Nephron (organoid): ENCODE measurements around the gene ZNF185.

Experiments
- H3K27ac Mint-ChIP-seq, 3 experiments: 2 replicates each; pipeline ENCODE4 v1.8.0; 2020; ENCODE audit warnings: mixed read lengths in 3 of 3, mild to moderate bottlenecking in 2 of 3, moderate library complexity in 1 of 3
- H3K27me3 Mint-ChIP-seq: 2 replicates; pipeline ENCODE4 v1.8.0; 2021; ENCODE audit warnings: low read depth, mild to moderate bottlenecking, moderate library complexity, mixed read lengths
- H3K36me3 Mint-ChIP-seq: 2 replicates; pipeline ENCODE4 v1.8.0; 2020; ENCODE audit warnings: low read depth, mixed read lengths
- H3K4me1 Mint-ChIP-seq: 2 replicates; pipeline ENCODE4 v1.8.0; 2020; ENCODE audit warnings: mixed read lengths
- H3K4me3 Mint-ChIP-seq, 3 experiments: 2 replicates each; pipeline ENCODE4 v1.8.0; 2020; ENCODE audit warnings: mild to moderate bottlenecking in 3 of 3, mixed read lengths in 3 of 3, moderate library complexity in 2 of 3
- H3K9me3 Mint-ChIP-seq: 2 replicates; pipeline ENCODE4 v1.8.0; 2020; ENCODE audit warnings: mixed read lengths
- TF ChIP-seq, protein P1 (sequence below), 3 experiments: fragments of 200-600 bp; sonication (generic); IDR thresholded peaks; one replicate each; pipeline ENCODE4 v1.5.0; 2021; ENCODE audit warnings: antibody characterized with exemption in 3 of 3; ENCODE audit not compliant: unreplicated experiment in 3 of 3

The ZNF185 gene

DNA sequence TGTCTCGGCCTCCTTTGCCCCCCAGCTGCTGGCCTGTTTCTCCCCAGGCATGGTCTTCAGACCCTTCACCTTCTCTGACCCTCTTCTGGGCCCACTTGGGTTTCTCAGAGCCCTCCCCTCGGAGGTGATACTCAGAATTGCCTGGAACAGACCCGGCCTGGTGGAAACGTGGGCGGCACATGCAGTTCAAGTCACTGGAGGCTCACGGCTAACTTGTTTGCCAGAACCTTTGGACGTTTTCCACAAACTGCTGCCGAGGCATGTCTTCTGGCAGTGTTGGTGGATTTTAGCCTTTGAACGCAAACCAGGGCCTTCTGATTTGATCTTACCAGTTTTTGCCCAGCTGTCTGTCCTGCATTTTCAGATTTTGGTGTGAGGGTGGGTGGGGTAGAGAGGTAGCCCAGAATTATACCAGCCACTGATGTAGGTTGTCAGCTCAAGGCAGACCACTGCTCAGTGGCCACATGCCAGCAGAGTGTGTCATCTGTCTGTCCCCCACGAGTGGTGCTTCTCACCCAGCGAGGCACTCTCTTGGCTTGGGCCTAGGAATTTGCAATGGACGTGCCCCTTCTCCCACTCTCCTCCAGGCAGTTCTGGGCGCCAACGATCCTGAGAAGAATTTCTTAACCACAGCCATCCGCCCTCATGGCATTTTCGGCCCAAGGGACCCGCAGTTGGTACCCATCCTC, 32.5 kb upstream of the ZNF185 start:
- H3K4me3 Mint-ChIP-seq, result no peak overlapping the region
- H3K36me3 Mint-ChIP-seq, result peaks cover 60% of the 10 kb centered on the region
- H3K9me3 Mint-ChIP-seq, result peaks cover 20% of the 10 kb centered on the region
- H3K4me1 Mint-ChIP-seq, result no peaks in the 10 kb centered on the region
- TF ChIP-seq, protein P1, sequence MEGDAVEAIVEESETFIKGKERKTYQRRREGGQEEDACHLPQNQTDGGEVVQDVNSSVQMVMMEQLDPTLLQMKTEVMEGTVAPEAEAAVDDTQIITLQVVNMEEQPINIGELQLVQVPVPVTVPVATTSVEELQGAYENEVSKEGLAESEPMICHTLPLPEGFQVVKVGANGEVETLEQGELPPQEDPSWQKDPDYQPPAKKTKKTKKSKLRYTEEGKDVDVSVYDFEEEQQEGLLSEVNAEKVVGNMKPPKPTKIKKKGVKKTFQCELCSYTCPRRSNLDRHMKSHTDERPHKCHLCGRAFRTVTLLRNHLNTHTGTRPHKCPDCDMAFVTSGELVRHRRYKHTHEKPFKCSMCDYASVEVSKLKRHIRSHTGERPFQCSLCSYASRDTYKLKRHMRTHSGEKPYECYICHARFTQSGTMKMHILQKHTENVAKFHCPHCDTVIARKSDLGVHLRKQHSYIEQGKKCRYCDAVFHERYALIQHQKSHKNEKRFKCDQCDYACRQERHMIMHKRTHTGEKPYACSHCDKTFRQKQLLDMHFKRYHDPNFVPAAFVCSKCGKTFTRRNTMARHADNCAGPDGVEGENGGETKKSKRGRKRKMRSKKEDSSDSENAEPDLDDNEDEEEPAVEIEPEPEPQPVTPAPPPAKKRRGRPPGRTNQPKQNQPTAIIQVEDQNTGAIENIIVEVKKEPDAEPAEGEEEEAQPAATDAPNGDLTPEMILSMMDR (IDR thresholded peaks at IDR 0.05; ENCODE audit: unreplicated experiment in 3 of 3), result no peak
- no peaks in the 10 kb centered on the region for H3K27me3 Mint-ChIP-seq
- H3K27ac Mint-ChIP-seq, result no peak overlapping the region

DNA sequence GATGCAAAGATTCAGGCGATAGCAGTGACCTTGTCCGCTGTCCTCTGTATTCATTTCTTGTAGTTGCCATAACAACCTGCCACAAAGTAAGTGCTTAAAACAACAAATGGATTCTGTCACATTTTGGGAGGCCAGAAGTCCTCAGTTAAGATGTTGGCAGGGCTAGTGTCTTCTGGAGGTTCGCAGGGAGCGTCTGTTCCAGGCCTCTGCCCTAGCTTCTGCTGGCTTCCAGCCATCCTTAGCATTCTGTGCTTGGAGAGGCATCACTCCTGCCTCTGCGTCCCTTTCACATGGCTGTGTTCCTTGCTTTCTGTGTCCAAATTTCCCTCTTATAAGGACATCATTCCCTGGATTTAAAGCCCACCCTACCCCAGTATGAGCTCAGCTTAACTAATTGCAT, 31.5 kb upstream of the ZNF185 start:
- Mint-ChIP-seq H3K4me1 (no peaks in the 10 kb centered on the region), H3K9me3 (peaks cover 17% of the 10 kb centered on the region), H3K4me3 (no peak overlapping the region), H3K36me3 (peaks cover 60% of the 10 kb centered on the region), H3K27ac (no peak overlapping the region), H3K27me3 (no peaks in the 10 kb centered on the region)
- TF ChIP-seq, protein P1 (IDR thresholded peaks at IDR 0.05; ENCODE audit: unreplicated experiment in 3 of 3), result no peak

DNA sequence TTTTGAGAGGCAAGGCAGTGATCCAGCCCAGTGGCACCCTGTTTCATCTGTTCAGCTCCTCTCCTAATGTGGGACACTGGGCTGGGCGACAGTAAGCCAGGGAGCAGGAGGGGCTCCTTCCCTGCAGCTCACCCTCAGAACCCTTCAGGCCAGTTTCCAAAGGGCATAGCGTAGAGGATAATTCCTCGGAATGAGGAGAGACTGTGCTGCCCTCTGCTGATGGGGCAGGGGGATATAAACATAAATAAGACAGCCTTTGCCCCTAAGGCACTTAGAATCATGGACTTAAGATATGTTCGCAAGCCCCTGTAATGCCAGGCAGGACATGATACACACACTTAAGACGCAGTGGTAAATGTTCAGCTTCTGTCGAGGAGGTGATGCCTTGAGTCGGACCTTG, 27.9 kb upstream of the ZNF185 start:
- H3K27ac Mint-ChIP-seq, result no peak overlapping the region
- TF ChIP-seq, protein P1 (IDR thresholded peaks at IDR 0.05; ENCODE audit: unreplicated experiment in 3 of 3), result no peak
- peaks cover 50% of the 10 kb centered on the region for H3K36me3 Mint-ChIP-seq
- H3K4me3 Mint-ChIP-seq, result no peak overlapping the region
- H3K4me1 Mint-ChIP-seq, result no peaks in the 10 kb centered on the region
- peaks cover 19% of the 10 kb centered on the region for H3K9me3 Mint-ChIP-seq
- H3K27me3 Mint-ChIP-seq, result no peaks in the 10 kb centered on the region

DNA sequence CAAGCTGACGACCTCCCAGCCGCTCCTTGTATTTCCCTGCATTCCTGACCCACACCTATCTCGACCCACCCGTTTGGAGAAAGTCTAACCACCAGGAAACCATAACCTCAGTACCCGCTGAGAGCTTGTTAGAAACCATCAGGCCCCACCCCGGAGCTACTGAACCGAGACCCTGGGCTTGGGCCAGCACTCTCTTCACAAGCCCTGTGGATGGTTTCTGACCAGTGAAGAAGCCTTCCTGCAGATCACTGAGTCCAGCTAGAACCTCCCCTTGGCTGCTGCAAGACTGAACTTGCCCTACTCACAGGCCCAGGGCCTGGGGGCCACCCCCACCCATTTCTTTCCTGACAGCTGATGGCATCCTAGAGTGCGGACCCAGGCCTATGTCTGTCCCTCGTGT, 26.6 kb upstream of the ZNF185 start:
- no peaks in the 10 kb centered on the region for H3K27me3 Mint-ChIP-seq
- H3K36me3 Mint-ChIP-seq, result peaks cover 43% of the 10 kb centered on the region
- H3K4me3 Mint-ChIP-seq, result no peak overlapping the region
- H3K27ac Mint-ChIP-seq, result no peak overlapping the region
- TF ChIP-seq, protein P1 (IDR thresholded peaks at IDR 0.05; ENCODE audit: unreplicated experiment in 3 of 3), result no peak
- H3K4me1 Mint-ChIP-seq, result no peaks in the 10 kb centered on the region
- peaks cover 23% of the 10 kb centered on the region for H3K9me3 Mint-ChIP-seq

DNA sequence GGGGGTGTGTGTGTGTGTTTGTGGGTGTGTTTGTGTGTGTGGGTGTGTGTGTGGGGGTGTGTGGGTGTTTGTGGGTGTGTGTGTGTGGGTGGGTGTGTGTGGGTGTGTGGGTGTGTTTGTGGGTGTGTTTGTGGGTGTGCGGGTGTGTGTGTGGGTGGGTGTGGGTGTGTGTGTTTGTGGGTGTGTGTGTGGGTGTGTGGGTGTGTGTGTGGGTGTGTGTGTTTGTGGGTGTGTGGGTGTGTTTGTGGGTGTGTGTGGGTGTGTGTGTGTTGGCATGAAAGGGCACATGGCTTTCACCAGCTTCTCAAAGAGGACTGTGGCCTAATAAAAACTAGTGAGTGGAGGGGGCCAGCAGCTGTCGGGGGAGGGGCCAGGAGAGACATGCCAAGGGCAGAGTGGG, 25.3 kb upstream of the ZNF185 start:
- TF ChIP-seq, protein P1 (IDR thresholded peaks at IDR 0.05; ENCODE audit: unreplicated experiment in 3 of 3), result no peak
- H3K4me3 Mint-ChIP-seq, result no peak overlapping the region
- H3K27ac Mint-ChIP-seq, result no peak overlapping the region
- H3K4me1 Mint-ChIP-seq, result no peaks in the 10 kb centered on the region
- H3K36me3 Mint-ChIP-seq, result peaks cover 39% of the 10 kb centered on the region
- H3K9me3 Mint-ChIP-seq, result peaks cover 29% of the 10 kb centered on the region
- no peaks in the 10 kb centered on the region for H3K27me3 Mint-ChIP-seq

DNA sequence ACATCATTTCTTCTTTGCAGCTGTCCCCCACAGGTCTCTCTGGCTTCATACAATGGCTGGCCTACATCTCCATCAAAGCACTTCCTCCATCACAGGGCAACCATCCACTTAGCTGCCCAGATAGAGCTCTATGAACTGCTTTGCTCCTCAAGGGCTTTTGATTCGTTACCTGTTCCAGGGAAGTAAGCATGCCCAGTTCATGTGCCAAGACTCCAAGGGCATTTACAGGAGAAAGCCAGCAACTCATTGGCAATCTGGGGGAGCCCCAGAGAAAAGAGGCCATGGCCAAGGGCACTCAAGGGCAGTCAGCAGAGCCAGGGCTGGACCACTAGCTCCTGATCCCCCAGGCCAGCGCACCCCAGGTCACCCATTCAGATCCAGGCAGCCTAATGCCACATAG, 24.5 kb upstream of the ZNF185 start:
- Mint-ChIP-seq H3K27ac (no peak overlapping the region), H3K4me1 (no peaks in the 10 kb centered on the region), H3K4me3 (no peak overlapping the region), H3K36me3 (peaks cover 36% of the 10 kb centered on the region), H3K27me3 (no peaks in the 10 kb centered on the region), H3K9me3 (peaks cover 28% of the 10 kb centered on the region)
- TF ChIP-seq, protein P1 (IDR thresholded peaks at IDR 0.05; ENCODE audit: unreplicated experiment in 3 of 3), result no peak
